Keratinocyte (primary cell): ENCODE measurements around the gene NFKBIL1. TPM values are rescaled to one million over a fixed set of nuclear protein-coding genes. Genes with fewer than 3 reads are reported as not detected.

Experiments used
- DNase-seq: peaks from one replicate; pipeline ENCODE4 v3.0.0-alpha.2; 2011; ENCODE audit warnings: low read depth, missing footprints, low spot score
- FAIRE-seq: peaks from 2 replicates; lab custom pipeline; 2011; peaks lifted over from hg19 to GRCh38; lab: Jason Lieb, UNC
- H2AFZ ChIP-seq: 2 replicates; pipeline ENCODE4 v1.6.0; 2012; ENCODE audit warnings: low read length, control low read depth, inconsistent platforms; ENCODE audit not compliant: control insufficient read depth
- H3K27ac ChIP-seq: 2 replicates; pipeline ENCODE4 v1.5.1; 2011; ENCODE audit warnings: low read length; ENCODE audit not compliant: control insufficient read depth, insufficient read depth
- H3K27me3 ChIP-seq: 3 replicates; pipeline ENCODE4 v1.6.0; 2011; ENCODE audit warnings: low read length; ENCODE audit not compliant: control insufficient read depth, insufficient read depth; ENCODE audit errors: extremely low read depth
- H3K36me3 ChIP-seq, 2 experiments: 2 replicates in 1 of 2; 3 replicates in 1 of 2; pipeline ENCODE4 v1.5.1; 2011; ENCODE audit warnings: low read length in 2 of 2, mild to moderate bottlenecking in 1 of 2; ENCODE audit not compliant: control insufficient read depth in 2 of 2, insufficient read depth in 2 of 2; ENCODE audit errors: extremely low read depth in 1 of 2
- H3K4me1 ChIP-seq: 3 replicates; pipeline ENCODE4 v1.5.1; 2011; ENCODE audit warnings: low read length; ENCODE audit not compliant: control insufficient read depth, insufficient read depth; ENCODE audit errors: extremely low read depth
- H3K4me2 ChIP-seq: 3 replicates; pipeline ENCODE4 v1.6.0; 2011; ENCODE audit warnings: low read depth, low read length; ENCODE audit not compliant: control insufficient read depth, insufficient read depth; ENCODE audit errors: extremely low read depth
- H3K4me3 ChIP-seq, 3 experiments: fragments of 200-600 bp in 1 of 3; sonication (generic) in 1 of 3; 2 replicates in 2 of 3; 3 replicates in 1 of 3; pipeline ENCODE4 v1.5.1; 2011 to 2016; ENCODE audit warnings: low read length in 3 of 3, mild to moderate bottlenecking in 3 of 3, control low read depth in 2 of 3, inconsistent platforms in 1 of 3, low read depth in 1 of 3, mixed read lengths in 1 of 3, mixed run types in 1 of 3, moderate library complexity in 1 of 3; ENCODE audit not compliant: control insufficient read depth in 2 of 3, insufficient read depth in 2 of 3; ENCODE audit errors: extremely low read depth in 1 of 3
- H3K79me2 ChIP-seq: 2 replicates; pipeline ENCODE4 v1.6.0; 2012; ENCODE audit warnings: low read length; ENCODE audit not compliant: control insufficient read depth, insufficient read depth
- H3K9ac ChIP-seq: 3 replicates; pipeline ENCODE4 v1.6.0; 2011; ENCODE audit warnings: low read length; ENCODE audit not compliant: control insufficient read depth, insufficient read depth; ENCODE audit errors: extremely low read depth
- H3K9me1 ChIP-seq: 3 replicates; pipeline ENCODE4 v1.6.0; 2011; ENCODE audit warnings: low read length; ENCODE audit not compliant: control insufficient read depth, insufficient read depth; ENCODE audit errors: extremely low read depth
- H3K9me3 ChIP-seq: 2 replicates; pipeline ENCODE4 v1.5.1; 2012; ENCODE audit warnings: low read depth, low read length; ENCODE audit not compliant: control insufficient read depth
- H4K20me1 ChIP-seq: 3 replicates; pipeline ENCODE4 v1.6.0; 2011; ENCODE audit warnings: low read length; ENCODE audit not compliant: control insufficient read depth, insufficient read depth; ENCODE audit errors: extremely low read depth
- CTCF ChIP-seq, 3 experiments: IDR thresholded peaks in 1 of 3; conservative IDR thresholded peaks in 1 of 3; optimal IDR thresholded peaks in 1 of 3; 2 replicates in 2 of 3; 3 replicates in 1 of 3; pipeline versions ENCODE3 to v1.5.1; 2011; ENCODE audit warnings: low read length in 3 of 3, mild to moderate bottlenecking in 3 of 3, moderate library complexity in 2 of 3, control low read depth in 1 of 3, inconsistent platforms in 1 of 3; ENCODE audit not compliant: insufficient read depth in 2 of 3; ENCODE audit errors: extremely low read depth in 1 of 3
- EZH2 ChIP-seq: IDR thresholded peaks from one replicate; pipeline ENCODE4 v1.6.1; 2012; ENCODE audit warnings: inconsistent platforms, mild to moderate bottlenecking, low read length, moderate library complexity
- dilution Hi-C: fragments of 300-500 bp; cut with MboI; formaldehyde crosslinking; loops from one replicate; pipeline ENCODE4 v1.7.0; 2020; ENCODE audit warnings: low sequenced_read_pairs; ENCODE audit not compliant: extremely low pct_ligation_motif_present
- polyA plus RNA-seq, 5 experiments: library from polyadenylated mRNA; depleted of rRNA in 3 of 5; stranded (reverse) in 3 of 5; stranded (forward) in 1 of 5; unstranded in 1 of 5; fragments of >200 nt; gene quantifications; 1 replicate in 1 of 5; 2 replicates in 3 of 5; 3 replicates in 1 of 5; pipeline versions ENCODE4 v1.2.1 to v1.2.3, GENCODE V29; 2011 to 2012; ENCODE audit warnings: missing spikeins in 2 of 5, low read depth in 1 of 5, low replicate concordance in 1 of 5

Gene NFKBIL1
- polyA plus RNA-seq, 1 donor (not counting 4 experiments of a cell fraction or from before 2014, with no cell fraction given) = 4.8 TPM

DNA sequence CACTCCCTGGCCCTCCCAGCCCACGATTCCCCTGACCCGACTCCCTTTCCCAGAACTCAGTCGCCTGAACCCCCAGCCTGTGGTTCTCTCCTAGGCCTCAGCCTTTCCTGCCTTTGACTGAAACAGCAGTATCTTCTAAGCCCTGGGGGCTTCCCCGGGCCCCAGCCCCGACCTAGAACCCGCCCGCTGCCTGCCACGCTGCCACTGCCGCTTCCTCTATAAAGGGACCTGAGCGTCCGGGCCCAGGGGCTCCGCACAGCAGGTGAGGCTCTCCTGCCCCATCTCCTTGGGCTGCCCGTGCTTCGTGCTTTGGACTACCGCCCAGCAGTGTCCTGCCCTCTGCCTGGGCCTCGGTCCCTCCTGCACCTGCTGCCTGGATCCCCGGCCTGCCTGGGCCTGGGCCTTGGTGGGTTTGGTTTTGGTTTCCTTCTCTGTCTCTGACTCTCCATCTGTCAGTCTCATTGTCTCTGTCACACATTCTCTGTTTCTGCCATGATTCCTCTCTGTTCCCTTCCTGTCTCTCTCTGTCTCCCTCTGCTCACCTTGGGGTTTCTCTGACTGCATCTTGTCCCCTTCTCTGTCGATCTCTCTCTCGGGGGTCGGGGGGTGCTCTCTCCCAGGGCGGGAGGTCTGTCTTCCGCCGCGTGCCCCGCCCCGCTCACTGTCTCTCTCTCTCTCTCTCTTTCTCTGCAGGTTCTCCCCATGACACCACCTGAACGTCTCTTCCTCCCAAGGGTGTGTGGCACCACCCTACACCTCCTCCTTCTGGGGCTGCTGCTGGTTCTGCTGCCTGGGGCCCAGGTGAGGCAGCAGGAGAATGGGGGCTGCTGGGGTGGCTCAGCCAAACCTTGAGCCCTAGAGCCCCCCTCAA is 24.9 kb downstream of the NFKBIL1 start, which contains the start of gene LTA:
LTA (plus strand) TSS at position 249 of the 871 bp plus-strand sequence; CDS start at position 703, 454 bp downstream.
- Histone ChIP-seq H3K9ac (no peak within 1 kb of the TSS), H3K4me3 (no peak within 1 kb of the TSS), H3K27me3 (no peaks in the 10 kb centered on the region), H3K36me3 (no peaks in the 10 kb centered on the region), H3K4me1 (peaks cover 8% of the 10 kb centered on the region), H3K9me1 (no peaks in the 10 kb centered on the region), H2AFZ (no peak within 1 kb of the TSS), H3K9me3 (no peaks in the 10 kb centered on the region), H4K20me1 (no peaks in the 10 kb centered on the region), H3K27ac (no peak within 1 kb of the TSS), H3K4me2 (no peak within 1 kb of the TSS), H3K79me2 (no peaks in the 10 kb centered on the region)
- FAIRE-seq = no peak
- TF ChIP-seq CTCF (optimal IDR thresholded peaks at IDR 0.05 in 1 of 3, IDR thresholded peaks at IDR 0.05 in 1 of 3, conservative IDR thresholded peaks at IDR 0.05 in 1 of 3; ENCODE audit: extremely low read depth in 1 of 3, insufficient read depth in 2 of 3, low read length in 3 of 3) (no peak), EZH2 (no peak)
- no peak for DNase-seq
- dilution Hi-C loops = no loop called here

DNA sequence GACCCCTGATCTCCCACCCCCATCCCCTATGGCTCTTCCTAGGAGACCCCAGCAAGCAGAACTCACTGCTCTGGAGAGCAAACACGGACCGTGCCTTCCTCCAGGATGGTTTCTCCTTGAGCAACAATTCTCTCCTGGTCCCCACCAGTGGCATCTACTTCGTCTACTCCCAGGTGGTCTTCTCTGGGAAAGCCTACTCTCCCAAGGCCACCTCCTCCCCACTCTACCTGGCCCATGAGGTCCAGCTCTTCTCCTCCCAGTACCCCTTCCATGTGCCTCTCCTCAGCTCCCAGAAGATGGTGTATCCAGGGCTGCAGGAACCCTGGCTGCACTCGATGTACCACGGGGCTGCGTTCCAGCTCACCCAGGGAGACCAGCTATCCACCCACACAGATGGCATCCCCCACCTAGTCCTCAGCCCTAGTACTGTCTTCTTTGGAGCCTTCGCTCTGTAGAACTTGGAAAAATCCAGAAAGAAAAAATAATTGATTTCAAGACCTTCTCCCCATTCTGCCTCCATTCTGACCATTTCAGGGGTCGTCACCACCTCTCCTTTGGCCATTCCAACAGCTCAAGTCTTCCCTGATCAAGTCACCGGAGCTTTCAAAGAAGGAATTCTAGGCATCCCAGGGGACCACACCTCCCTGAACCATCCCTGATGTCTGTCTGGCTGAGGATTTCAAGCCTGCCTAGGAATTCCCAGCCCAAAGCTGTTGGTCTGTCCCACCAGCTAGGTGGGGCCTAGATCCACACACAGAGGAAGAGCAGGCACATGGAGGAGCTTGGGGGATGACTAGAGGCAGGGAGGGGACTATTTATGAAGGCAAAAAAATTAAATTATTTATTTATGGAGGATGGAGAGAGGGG is 26.1 kb downstream of the NFKBIL1 start:
- H3K4me3 ChIP-seq = no peak overlapping the region
- dilution Hi-C loops = no loop called here
- peaks cover 15% of the 10 kb centered on the region for H3K4me1 ChIP-seq
- no peaks in the 10 kb centered on the region for H3K36me3 ChIP-seq
- no peaks in the 10 kb centered on the region for H3K27me3 ChIP-seq
- H3K4me2 ChIP-seq = no peak overlapping the region
- DNase-seq = no peak
- H3K9me3 ChIP-seq = no peaks in the 10 kb centered on the region
- no peaks in the 10 kb centered on the region for H4K20me1 ChIP-seq
- H3K9ac ChIP-seq = no peak overlapping the region
- H3K79me2 ChIP-seq = no peaks in the 10 kb centered on the region
- no peak overlapping the region for H3K27ac ChIP-seq
- H2AFZ ChIP-seq = no peak overlapping the region
- no peak for TF ChIP-seq CTCF (optimal IDR thresholded peaks at IDR 0.05 in 1 of 3, IDR thresholded peaks at IDR 0.05 in 1 of 3, conservative IDR thresholded peaks at IDR 0.05 in 1 of 3; ENCODE audit: extremely low read depth in 1 of 3, insufficient read depth in 2 of 3, low read length in 3 of 3)
- TF ChIP-seq EZH2 = no peak
- FAIRE-seq = no peak
- no peaks in the 10 kb centered on the region for H3K9me1 ChIP-seq
